ENCODE results near the gene CERKL. TPM values are rescaled to one million over a fixed set of nuclear protein-coding genes. Genes with fewer than 3 reads are reported as not detected.

The CERKL gene
- total RNA-seq, 1 experiment from 2014 or later: 0.23 TPM

DNA sequence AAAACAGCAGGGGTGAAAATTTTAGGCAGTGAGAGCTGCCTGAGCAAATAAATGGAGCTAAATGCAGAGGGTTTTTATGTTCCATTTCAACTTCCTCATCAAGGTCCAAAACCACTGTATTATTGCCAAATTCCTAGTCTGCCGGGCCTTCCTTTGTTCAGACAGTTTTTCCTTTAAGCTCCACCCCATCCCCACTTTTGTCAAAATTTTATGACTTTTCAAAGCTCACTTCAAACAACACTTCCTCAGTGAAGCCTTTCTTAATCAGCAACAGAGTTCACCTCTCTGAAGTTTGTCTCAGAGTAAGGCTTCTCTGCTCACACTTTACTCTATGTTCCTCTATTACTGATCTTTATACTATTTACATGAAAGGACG is 81.3 kb downstream of the CERKL start:
- ChIA-PET CTCF (interaction anchor here (0.6 to 1.7 kb wide), 3 partner anchors 118 to 383 kb away, joined by 3 to 7 read pairs (median 5); no protein-coding TSS in a partner anchor), POLR2A (interaction anchor here (0.8 kb wide), 1 partner anchor 20 kb away, joined by 3 read pairs; no protein-coding TSS in a partner anchor)
- no peaks in the 10 kb centered on the region for H3K27me3 Mint-ChIP-seq (ENCODE audit: insufficient read depth, unreplicated experiment)
- no TSS peak for BruUV-seq (replicated peaks)
- H3K9me3 Mint-ChIP-seq (ENCODE audit: unreplicated experiment): no peaks in the 10 kb centered on the region
- no peak for DNase-seq (ENCODE audit: unreplicated experiment)
- H3K4me3 Mint-ChIP-seq (ENCODE audit: unreplicated experiment): no peak overlapping the region
- no peak for TF ChIP-seq CTCF (IDR thresholded peaks at IDR 0.05; ENCODE audit: unreplicated experiment)
- no peaks in the 10 kb centered on the region for H3K4me1 Mint-ChIP-seq (ENCODE audit: insufficient read depth, unreplicated experiment)
- no peaks in the 10 kb centered on the region for H3K36me3 Mint-ChIP-seq (ENCODE audit: insufficient read depth, unreplicated experiment)
- no peak overlapping the region for H3K27ac Mint-ChIP-seq (ENCODE audit: low read depth, unreplicated experiment)
- intact Hi-C loops (cut with micrococcal nuclease): no loop called here

GRCh38 chr2:181575024-181575649 is 81.8 kb downstream of the CERKL start:
- no peaks in the 10 kb centered on the region for H3K27me3 Mint-ChIP-seq (ENCODE audit: insufficient read depth, unreplicated experiment)
- DNase-seq (ENCODE audit: unreplicated experiment): no peak
- BruUV-seq (replicated peaks): no TSS peak
- CTCF ChIA-PET: interaction anchor here (0.6 to 5.0 kb wide), 4 partner anchors 118 to 383 kb away, joined by 3 to 149 read pairs (median 6); no protein-coding TSS in a partner anchor
- H3K4me3 Mint-ChIP-seq (ENCODE audit: unreplicated experiment): no peak overlapping the region
- POLR2A ChIA-PET: interaction anchor here (0.8 kb wide), 1 partner anchor 20 kb away, joined by 3 read pairs; no protein-coding TSS in a partner anchor
- no peaks in the 10 kb centered on the region for H3K4me1 Mint-ChIP-seq (ENCODE audit: insufficient read depth, unreplicated experiment)
- no peaks in the 10 kb centered on the region for H3K9me3 Mint-ChIP-seq (ENCODE audit: unreplicated experiment)
- H3K27ac Mint-ChIP-seq (ENCODE audit: low read depth, unreplicated experiment): no peak overlapping the region
- intact Hi-C loops (cut with micrococcal nuclease): no loop called here
- no peak for TF ChIP-seq CTCF (IDR thresholded peaks at IDR 0.05; ENCODE audit: unreplicated experiment)
- no peaks in the 10 kb centered on the region for H3K36me3 Mint-ChIP-seq (ENCODE audit: insufficient read depth, unreplicated experiment)

DNA sequence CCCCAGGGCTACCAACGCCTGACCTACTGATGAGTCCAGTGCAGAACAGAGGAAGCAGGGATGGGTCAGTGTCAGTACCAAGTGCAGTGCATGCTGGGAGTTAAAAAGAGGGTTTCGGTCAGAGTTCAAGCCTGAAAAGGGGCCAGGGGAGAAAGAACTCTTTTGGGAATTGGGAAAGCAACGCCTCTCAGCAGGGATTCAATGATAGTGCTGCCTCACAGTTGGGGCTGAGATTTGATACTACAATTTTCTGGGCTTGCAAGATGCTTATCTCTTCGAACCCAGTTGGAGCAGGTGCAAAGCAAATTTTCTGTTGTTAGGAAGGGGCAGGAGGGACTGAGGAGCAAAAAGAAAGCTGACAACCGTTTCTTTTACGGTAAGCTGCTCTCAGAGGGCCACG is 82.6 kb downstream of the CERKL start:
- Mint-ChIP-seq H3K4me3 (ENCODE audit: unreplicated experiment) (no peak overlapping the region), H3K27me3 (ENCODE audit: insufficient read depth, unreplicated experiment) (no peaks in the 10 kb centered on the region), H3K27ac (ENCODE audit: low read depth, unreplicated experiment) (no peak overlapping the region), H3K4me1 (ENCODE audit: insufficient read depth, unreplicated experiment) (no peaks in the 10 kb centered on the region), H3K9me3 (ENCODE audit: unreplicated experiment) (no peaks in the 10 kb centered on the region), H3K36me3 (ENCODE audit: insufficient read depth, unreplicated experiment) (no peaks in the 10 kb centered on the region)
- POLR2A ChIA-PET: interaction anchor here (0.8 kb wide), 1 partner anchor 141 kb away, joined by 3 read pairs; no protein-coding TSS in a partner anchor
- TF ChIP-seq CTCF (IDR thresholded peaks at IDR 0.05; ENCODE audit: unreplicated experiment): no peak
- CTCF ChIA-PET: interaction anchor here (0.6 to 5.0 kb wide), 8 partner anchors 8 to 469 kb away, joined by 3 to 149 read pairs (median 6); no protein-coding TSS in a partner anchor
- intact Hi-C loops (cut with micrococcal nuclease): loop anchor here (5.0 kb wide), 1 partner anchor 472 kb away; no protein-coding TSS in a partner anchor
- no peak for DNase-seq (ENCODE audit: unreplicated experiment)
- BruUV-seq (replicated peaks): no TSS peak

DNA sequence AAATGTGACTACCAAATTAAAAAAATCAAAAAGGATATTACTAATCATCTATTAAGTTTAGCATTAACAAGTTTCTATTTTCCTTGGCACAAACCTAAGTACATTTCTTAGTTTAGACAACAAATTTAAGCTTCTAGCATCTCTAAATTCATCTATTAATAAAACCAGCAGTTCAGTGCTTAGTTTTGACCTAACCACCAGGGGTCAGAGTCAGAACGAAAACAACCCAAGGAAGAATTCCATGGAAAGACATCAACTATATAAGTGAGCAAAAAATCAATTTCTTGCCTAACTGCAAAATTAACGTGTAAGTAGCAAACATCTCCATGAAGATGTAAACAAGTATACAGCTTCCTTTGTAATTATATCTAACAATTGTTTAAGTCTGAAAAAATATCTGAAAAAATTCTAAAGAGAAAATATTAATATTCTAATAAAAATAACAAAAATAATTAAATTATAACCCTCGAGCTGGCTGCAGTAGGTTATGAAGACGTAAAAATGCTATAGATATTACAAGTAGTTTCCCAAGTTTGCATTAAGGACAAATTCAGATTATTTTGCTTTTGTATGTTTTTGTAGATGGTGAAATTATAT is 83.7 kb downstream of the CERKL start:
- ChIA-PET POLR2A (interaction anchor here (0.6 to 1.6 kb wide), 2 partner anchors 91 to 142 kb away, joined by 3 to 7 read pairs; no protein-coding TSS in a partner anchor), CTCF (interaction anchor here (0.6 to 5.0 kb wide), 35 partner anchors 9 to 1971 kb away, joined by 3 to 149 read pairs (median 3); no protein-coding TSS in a partner anchor)
- BruUV-seq (replicated peaks): no TSS peak
- intact Hi-C loops (cut with micrococcal nuclease): loop anchor here (1.0 to 5.0 kb wide), 4 partner anchors 142 to 1448 kb away; no protein-coding TSS in a partner anchor
- H3K36me3 Mint-ChIP-seq (ENCODE audit: insufficient read depth, unreplicated experiment): no peaks in the 10 kb centered on the region
- TF ChIP-seq CTCF (IDR thresholded peaks at IDR 0.05; ENCODE audit: unreplicated experiment): peak; percentile 37
- DNase-seq (ENCODE audit: unreplicated experiment): peak; percentile 53
- no peak overlapping the region for H3K27ac Mint-ChIP-seq (ENCODE audit: low read depth, unreplicated experiment)
- no peak overlapping the region for H3K4me3 Mint-ChIP-seq (ENCODE audit: unreplicated experiment)
- no peaks in the 10 kb centered on the region for H3K9me3 Mint-ChIP-seq (ENCODE audit: unreplicated experiment)
- H3K4me1 Mint-ChIP-seq (ENCODE audit: insufficient read depth, unreplicated experiment): no peaks in the 10 kb centered on the region
- no peaks in the 10 kb centered on the region for H3K27me3 Mint-ChIP-seq (ENCODE audit: insufficient read depth, unreplicated experiment)
